GM06990 (cell line): ENCODE results near the gene UTS2R.

ENCODE experiments used
- DNase-seq: peaks from one replicate; pipeline ENCODE4 v3.0.0-alpha.2; 2011; ENCODE audit not compliant: insufficient read length; ENCODE audit errors: extremely low read depth
- H3K27me3 ChIP-seq: replicated peaks from 2 replicates; pipeline ENCODE4 v1.6.0; 2011; ENCODE audit warnings: low read length; ENCODE audit not compliant: control insufficient read depth, insufficient read depth
- H3K36me3 ChIP-seq: 2 replicates; pipeline ENCODE4 v1.5.1; 2011; ENCODE audit warnings: low read length; ENCODE audit not compliant: control insufficient read depth, insufficient read depth
- H3K4me3 ChIP-seq: replicated peaks from 2 replicates; pipeline ENCODE4 v1.5.1; 2011; ENCODE audit warnings: low read depth, mild to moderate bottlenecking, control low read depth, low read length
- CTCF ChIP-seq: IDR thresholded peaks from 2 replicates; pipeline ENCODE4 v1.5.1; 2011; ENCODE audit warnings: low read length, control low read depth, mild to moderate bottlenecking, inconsistent platforms; ENCODE audit not compliant: insufficient read depth, poor library complexity, severe bottlenecking

UTS2R gene

GRCh38 chr17:82351254-82351712 is 20.3 kb upstream of the UTS2R start:
- Histone ChIP-seq H3K4me3 (no peak overlapping the region), H3K36me3 (no peaks in the 10 kb centered on the region), H3K27me3 (no peaks in the 10 kb centered on the region; the same call in 1 of the 2 replicates)
- DNase-seq, result peak; percentile 66
- TF ChIP-seq CTCF, result no peak

- H3K36me3 ChIP-seq, result no peaks in the 10 kb centered on the region
- DNase-seq, result peak; percentile 74
- H3K27me3 ChIP-seq, result no peaks in the 10 kb centered on the region; the same call in 1 of the 2 replicates
- H3K4me3 ChIP-seq, result no peak overlapping the region
- peak; percentile 90 for TF ChIP-seq CTCF
Measured at GRCh38 chr17:82351713-82352488, 19.7 kb upstream of the UTS2R start.

- no peak for DNase-seq
- Histone ChIP-seq H3K27me3 (no peaks in the 10 kb centered on the region), H3K36me3 (no peaks in the 10 kb centered on the region), H3K4me3 (no peak overlapping the region)
- no peak for TF ChIP-seq CTCF
Measured at GRCh38 chr17:82353484-82353883, 18.1 kb upstream of the UTS2R start.

- Histone ChIP-seq H3K27me3 (no peaks in the 10 kb centered on the region), H3K4me3 (no peak overlapping the region), H3K36me3 (no peaks in the 10 kb centered on the region)
- DNase-seq, result no peak
- TF ChIP-seq CTCF, result no peak
Measured at GRCh38 chr17:82354804-82355308, 16.7 kb upstream of the UTS2R start.

- DNase-seq, result no peak
- Histone ChIP-seq H3K36me3 (no peaks in the 10 kb centered on the region), H3K4me3 (no peak overlapping the region), H3K27me3 (no peaks in the 10 kb centered on the region)
- no peak for TF ChIP-seq CTCF
Measured at GRCh38 chr17:82355770-82356427, 15.7 kb upstream of the UTS2R start.
